ENCODE data around the gene IL3RA. TPM values are rescaled to one million over a fixed set of nuclear protein-coding genes. Genes with fewer than 3 reads are reported as not detected.
"Not testable (repeated sequence)": the region's sequence is repeated elsewhere in the genome, so short reads cannot be mapped to it uniquely, and the experiment has no call there.

Gene IL3RA
- total RNA-seq, 2 experiments from 2014 or later = 0.37 to 0.63 TPM

DNA sequence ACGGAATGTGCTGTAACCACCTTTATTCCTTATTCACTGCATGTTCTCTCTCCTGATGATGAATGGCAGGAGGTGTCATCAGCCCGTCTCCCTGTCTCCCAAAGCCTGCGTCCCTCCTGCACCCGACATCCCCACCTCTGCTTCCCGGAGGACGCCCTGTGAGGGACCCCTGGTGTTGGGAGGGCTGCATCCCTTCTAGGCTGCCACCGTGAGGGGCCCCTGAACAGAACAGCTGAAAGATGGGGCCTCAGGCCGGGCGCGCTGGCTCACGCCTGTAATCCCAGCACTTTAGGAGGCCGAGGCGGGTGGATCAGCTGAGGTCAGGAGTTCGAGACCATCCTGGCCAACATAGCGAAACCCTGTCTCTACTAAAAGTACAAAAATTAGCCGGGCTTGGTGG lies 89.7 kb downstream of the IL3RA start:
- H3K27me3 Mint-ChIP-seq; H3K27ac Mint-ChIP-seq; ATAC-seq; H3K4me1 Mint-ChIP-seq; DNase-seq; CTCF ChIA-PET; POLR2A ChIA-PET; intact Hi-C loops (cut with DNase I, micrococcal nuclease); H3K4me3 Mint-ChIP-seq: not testable (repeated sequence)
- Mint-ChIP-seq H3K36me3 (ENCODE audit: low read depth) (peaks cover 48% of the 10 kb centered on the region), H3K9me3 (ENCODE audit: low read depth) (peaks cover 22% of the 10 kb centered on the region)

DNA sequence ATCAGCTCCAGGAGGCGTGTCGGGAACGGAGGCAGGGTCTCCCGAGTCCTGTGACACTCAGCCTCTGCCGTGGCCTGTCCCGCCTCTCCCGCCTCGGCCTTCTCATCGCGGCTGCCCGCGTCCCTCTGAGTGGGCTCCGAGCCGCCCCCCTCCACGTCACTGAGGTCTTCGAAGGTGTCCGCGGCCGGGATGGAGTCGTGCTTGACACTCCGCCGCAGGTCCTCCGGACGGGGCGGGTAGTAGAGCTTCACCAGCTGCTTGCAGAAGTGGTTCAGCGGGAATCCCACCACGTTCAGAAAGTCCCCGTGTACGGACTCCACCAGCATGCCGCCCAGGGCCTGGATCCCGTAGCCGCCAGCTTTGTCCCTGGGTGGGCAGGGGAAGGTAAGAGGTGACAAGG lies 91.2 kb downstream of the IL3RA start:
- intact Hi-C loops (cut with DNase I, micrococcal nuclease) = no loop called here
- CTCF ChIA-PET = no interaction called here
- Mint-ChIP-seq H3K27me3 (no peaks in the 10 kb centered on the region), H3K4me1 (no peaks in the 10 kb centered on the region), H3K27ac (no peak overlapping the region), H3K9me3 (ENCODE audit: low read depth) (peaks cover 13% of the 10 kb centered on the region), H3K4me3 (no peak overlapping the region), H3K36me3 (ENCODE audit: low read depth) (peaks cover 38% of the 10 kb centered on the region)
- POLR2A ChIA-PET = no interaction called here
- DNase-seq (no peak), ATAC-seq (no peak)

DNA sequence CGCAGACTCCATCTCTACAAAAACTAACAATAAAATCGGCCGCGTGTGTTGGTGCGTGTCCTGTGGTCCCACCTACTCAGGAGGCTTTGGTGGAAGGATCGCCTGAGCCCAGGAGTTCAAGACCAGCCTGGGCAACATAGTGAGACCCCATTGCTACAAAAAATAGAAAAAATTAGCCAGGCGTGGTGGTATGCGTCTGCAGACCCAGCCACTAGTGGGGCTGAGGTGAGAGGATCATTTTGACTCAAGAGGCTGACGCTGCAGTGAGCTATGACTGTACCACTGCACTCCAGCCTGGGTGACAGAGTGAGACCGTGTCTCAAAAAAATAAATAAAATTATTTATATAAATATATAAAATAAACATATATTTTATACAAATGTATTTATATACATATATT lies 93.9 kb downstream of the IL3RA start:
- Mint-ChIP-seq H3K4me3 (no peak overlapping the region), H3K4me1 (no peaks in the 10 kb centered on the region), H3K36me3 (ENCODE audit: low read depth) (peaks cover 16% of the 10 kb centered on the region), H3K27me3 (no peaks in the 10 kb centered on the region), H3K9me3 (ENCODE audit: low read depth) (no peaks in the 10 kb centered on the region), H3K27ac (no peak overlapping the region)
- ChIA-PET CTCF (no interaction called here), POLR2A (no interaction called here)
- ATAC-seq (peak; percentile 68), DNase-seq (peak; percentile 47)
- intact Hi-C loops (cut with DNase I, micrococcal nuclease) = no loop called here

Small RNA genes within 50 kb of the gene (microRNA-seq; reads per million reads assigned to microRNA genes)
- not detected for gene MIR3690 (ENCODE audit: borderline replicate concordance)

Other genes with a start within 250 kb of the IL3RA start
- gene CRLF2, start 124.1 kb upstream of the IL3RA start, total RNA-seq = 1 to 10 TPM; 1.3 to 1.7 TPM
- under 1 TPM; 0.18 to 0.30 TPM for gene CSF2RA, start 68.0 kb upstream of the IL3RA start, total RNA-seq
- 100 to 1,000 TPM; 396 to 456 TPM for gene SLC25A6, start 55.3 kb downstream of the IL3RA start, total RNA-seq
- 10 to 100 TPM; 33.9 to 38.3 TPM for gene ASMTL, start 116.1 kb downstream of the IL3RA start, total RNA-seq
- gene P2RY8, start 200.4 kb downstream of the IL3RA start, total RNA-seq = 10 to 100 TPM; 19.8 to 21.2 TPM